ENCODE results near the gene ANKRD27.

DNA sequence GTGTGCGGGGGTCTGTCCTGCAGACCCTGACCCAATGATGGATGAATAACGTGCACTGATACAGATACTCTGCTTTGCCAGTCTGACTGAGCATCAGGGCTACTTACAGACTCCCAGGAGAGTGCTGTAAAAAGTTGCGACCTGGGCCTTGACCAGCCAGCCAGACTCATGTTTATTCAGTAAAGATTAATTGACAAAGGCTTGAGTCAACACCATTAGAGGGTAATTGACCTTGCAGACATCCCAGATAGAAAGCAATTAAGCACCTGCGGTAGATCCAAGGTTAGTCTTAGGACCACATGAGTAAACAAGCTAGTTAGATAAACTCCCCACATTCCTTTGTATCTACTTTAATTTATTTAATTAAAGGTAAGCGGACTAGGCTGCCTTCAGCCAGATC lies 27.0 kb upstream of the ANKRD27 start:
- TF ChIP-seq, protein P1, sequence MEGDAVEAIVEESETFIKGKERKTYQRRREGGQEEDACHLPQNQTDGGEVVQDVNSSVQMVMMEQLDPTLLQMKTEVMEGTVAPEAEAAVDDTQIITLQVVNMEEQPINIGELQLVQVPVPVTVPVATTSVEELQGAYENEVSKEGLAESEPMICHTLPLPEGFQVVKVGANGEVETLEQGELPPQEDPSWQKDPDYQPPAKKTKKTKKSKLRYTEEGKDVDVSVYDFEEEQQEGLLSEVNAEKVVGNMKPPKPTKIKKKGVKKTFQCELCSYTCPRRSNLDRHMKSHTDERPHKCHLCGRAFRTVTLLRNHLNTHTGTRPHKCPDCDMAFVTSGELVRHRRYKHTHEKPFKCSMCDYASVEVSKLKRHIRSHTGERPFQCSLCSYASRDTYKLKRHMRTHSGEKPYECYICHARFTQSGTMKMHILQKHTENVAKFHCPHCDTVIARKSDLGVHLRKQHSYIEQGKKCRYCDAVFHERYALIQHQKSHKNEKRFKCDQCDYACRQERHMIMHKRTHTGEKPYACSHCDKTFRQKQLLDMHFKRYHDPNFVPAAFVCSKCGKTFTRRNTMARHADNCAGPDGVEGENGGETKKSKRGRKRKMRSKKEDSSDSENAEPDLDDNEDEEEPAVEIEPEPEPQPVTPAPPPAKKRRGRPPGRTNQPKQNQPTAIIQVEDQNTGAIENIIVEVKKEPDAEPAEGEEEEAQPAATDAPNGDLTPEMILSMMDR (IDR thresholded peaks at IDR 0.05 in 2 of 3, conservative IDR thresholded peaks at IDR 0.05 in 1 of 3; ENCODE audit: borderline replicate concordance in 1 of 3, insufficient read depth in 1 of 3, low read depth in 2 of 3, low read length in 2 of 3): no peak
- no peak for TF ChIP-seq POLR2A (IDR thresholded peaks at IDR 0.05; ENCODE audit: borderline replicate concordance, extremely low read depth, insufficient read depth, insufficient read length)
- no peak for TF ChIP-seq ATF3 (IDR thresholded peaks at IDR 0.05)
